Amniotic epithelial cell (primary cell): ENCODE measurements around the gene DDN.
A peak's percentile ranks its signal among the peaks of the same experiment; 100 is the strongest.

Source experiments
- DNase-seq: peaks from one replicate; pipeline ENCODE4 v3.0.0-alpha.2; 2010; ENCODE audit warnings: low read depth

Gene DDN

DNA sequence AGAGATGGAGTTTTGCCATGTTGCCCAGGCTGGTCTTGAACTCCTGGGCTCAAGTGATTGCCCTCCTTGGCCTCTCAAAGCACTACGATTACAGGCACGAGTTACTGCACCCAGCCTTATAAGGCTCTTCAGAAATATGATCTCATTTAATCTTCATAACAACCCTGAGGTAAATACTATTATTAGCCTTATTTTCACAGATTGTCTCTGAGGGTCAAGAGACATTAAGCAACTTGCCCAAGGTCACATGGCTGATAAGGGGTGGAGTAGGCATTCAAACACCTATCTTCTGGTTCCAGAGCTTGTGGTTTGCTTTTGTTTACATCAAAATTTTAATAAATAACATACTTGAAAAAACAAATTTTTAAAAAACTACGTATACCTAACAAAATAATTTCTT lies 14.3 kb upstream of the DDN start:
- DNase-seq, result peak; percentile 60

DNA sequence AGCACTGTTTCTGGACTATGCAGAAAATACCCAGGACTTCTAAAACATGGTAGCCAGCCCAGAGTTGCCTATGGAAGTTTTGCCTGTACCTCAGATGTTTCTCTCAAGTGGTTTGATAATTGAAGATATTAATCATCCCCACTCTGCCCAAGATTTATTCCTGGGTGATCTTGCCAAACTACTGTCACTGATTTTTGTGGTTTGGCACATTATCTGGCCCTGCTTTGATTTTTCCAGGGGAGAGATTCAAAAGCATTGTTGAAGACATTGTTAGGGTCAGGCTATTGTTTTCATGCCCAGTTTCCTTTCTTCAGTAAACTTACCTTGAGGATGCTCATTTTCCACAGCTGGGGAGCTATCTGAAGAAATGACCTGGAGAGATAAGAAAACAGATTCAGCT lies 13.6 kb upstream of the DDN start:
- DNase-seq, result no peak

DNA sequence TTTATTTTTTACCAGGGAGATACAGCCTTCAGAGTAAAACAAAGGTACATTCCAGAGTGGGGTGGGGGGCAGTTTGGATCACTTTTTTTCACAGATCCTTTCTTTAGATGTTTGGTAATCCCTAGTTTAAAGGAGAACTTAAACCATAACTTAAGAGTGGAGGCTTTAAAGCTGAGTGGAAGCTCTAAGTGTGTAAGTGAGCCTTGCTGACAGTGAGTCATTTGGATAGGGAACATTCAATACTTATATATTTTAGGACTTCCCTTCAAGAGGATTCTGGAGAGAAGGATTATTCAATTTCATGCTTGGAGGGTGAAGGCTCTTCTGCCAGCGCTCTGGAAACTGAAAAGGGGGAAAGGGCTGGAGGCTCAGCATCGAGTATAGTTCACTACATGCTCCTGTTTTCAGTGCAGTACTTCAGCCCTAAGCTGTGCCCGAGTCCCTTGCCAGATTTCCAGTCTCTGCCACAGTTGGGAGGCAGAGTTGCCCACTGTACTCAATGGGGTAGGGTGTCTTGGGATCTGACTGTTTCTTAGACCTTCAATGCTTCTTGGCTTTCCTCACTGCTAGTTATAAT lies 11.0 kb upstream of the DDN start:
- DNase-seq, result no peak

DNA sequence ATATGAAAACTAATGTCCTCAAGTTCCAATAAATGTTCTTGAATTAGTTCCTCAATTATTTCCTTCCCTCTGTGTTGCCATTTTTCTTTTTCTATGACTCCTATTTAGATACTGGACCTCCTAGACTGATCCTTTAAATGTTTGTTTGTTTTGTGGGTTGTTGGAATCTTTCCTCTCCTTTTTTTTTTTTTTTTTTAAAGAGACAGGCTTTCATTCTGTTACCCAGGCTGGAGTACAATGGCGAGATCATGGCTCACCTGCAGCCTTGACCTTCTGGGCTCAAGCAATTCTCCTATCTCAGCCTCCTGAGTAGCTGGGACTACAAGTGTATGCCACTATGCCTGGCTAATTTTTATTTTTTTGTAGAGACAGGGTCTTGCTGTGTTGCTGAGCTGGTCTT lies 9.8 kb upstream of the DDN start:
- no peak for DNase-seq

DNA sequence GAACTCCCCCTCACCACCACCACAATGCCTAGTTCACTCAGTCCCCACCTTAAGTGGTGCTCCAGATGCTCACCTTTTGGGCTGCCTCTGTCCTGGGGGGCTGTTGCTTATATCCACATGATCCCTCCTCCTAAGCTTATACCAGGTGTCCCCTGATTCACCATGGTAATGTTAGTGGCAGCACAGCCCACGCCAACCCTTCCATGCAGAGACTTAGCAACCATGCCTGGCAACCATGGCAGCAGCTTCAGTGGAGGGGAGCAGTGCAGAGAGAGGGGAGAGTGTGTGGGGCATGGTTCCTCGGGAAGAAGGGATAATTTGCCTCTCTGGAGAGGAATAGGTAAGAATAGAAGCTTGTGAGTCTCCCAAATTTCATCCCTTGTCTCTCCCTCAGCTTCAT lies 1.2 kb upstream of the DDN start:
- DNase-seq, result no peak

DNA sequence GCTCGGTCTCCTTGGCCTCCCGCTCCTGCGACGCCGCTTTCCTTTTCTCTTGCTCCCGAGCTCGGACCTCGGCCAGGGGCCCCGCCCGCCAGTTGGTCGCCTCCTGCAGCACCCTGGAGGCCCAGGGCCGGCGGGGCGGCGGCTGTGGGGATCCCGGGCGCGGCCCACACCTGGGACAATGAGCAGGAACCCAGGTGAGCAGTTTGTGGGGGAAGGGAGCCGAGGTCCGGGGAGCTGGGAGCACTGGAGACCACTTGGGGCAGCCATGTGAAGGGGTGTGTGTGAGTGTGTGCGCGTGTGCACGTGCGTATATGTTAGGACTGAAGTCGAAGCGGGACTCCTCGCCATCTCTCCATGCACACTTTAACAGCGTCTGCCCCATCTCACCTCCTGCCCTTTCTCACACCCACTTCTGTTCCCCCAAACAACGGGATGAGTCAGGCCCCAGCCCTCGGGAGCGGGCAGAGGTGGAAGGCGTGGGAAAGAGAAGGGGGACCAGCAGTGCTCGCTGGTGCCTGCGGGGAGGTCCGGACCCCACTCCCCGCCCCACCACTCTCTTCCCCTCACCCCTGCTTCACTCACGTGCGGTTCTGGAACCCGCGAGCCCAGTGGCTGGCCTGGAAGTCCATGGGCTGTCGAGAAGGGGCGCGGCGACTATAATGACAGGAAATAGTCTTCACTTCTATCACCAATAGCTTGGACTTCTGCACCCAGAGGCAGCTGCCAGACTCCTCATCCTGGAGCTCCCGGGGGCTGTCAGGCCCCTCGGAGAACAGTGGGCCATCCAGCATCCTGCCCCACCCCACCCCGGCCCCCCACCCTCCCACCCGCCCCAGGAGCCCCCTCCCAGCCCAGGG lies 450 bp downstream of the DDN start:
- DNase-seq, result no peak

DNA sequence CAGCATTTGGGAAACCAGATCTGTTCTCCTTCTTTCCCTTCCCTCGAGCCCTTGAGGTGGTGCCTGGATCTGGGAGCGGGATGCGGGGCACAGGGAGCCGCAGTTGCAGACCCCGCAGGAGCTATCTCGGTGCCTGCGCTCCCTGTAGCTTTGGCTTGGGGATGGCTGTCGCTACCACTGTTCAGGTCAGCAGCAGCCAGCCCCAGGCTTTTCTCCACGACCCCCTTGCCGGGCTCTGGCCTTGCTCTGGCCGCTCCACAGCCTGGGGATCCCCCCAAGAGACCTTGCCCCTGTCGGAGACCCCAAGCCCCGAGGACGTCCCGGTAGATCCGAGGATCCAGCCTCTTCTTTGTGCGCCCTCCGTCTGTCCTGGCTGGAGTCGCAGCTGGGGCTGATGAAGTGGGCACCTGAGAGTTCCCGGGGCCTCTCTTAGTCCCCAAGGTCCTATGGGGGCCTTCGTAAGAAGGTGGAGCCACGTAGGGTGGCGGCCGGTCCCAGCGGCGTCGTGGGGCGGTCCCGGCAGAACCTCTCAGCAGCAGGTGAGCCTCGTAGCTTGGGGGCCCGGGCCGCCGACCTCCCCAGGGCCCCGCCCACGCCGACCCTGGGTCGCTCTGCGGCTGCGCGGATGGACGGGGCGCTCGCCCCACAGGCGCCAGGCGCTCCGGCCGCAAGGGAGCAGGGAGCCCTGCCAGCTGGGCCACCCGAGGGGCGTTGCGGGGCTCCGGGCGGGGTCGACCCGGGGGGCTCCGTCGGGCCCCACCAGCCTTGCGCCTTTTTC lies 1.3 kb downstream of the DDN start:
- no peak for DNase-seq

DNA sequence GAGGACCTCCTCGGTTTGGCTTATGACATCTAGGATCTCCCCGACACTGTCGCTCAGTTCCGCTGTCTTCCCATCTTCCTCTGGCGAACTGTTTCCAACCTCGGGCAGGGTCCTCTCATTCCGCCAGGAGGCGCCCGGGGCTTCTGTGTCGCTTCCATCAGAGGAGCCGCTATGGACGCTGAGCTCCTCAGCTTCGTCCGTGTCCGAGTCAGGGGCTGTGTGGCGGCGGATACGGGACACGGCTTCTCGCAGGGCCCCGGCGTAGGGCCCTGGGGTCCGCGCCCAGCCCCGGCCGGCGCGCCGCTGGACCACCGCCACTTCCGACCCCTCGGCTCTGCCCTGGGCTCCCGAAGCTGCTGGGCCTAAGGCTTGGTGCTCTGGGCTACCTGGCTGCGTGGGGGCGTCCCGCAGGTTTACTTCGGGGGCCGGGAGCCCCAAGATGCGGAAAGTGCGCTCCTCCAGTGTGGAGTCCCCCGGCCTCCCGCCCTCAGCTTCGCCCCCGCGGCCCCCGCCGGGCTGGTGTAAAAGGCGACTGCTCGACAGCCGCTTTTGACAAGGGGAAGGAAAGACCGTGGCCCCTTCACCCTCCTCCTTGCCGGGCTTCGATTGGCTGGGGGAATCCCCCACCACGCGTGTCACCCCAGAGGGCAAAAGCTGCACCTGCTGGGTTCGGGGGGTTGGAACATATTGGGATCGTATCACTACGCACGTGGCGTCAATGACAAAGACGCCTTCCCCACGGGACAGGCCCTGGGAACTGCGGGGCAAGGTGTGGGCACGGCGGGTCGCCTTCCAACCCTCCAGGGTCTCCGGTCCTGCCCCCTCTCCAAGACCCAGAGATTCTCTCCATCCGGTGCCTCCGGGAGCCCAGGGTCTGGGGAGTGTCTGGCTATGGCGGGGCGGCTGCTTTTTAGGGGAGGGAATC lies 2.1 kb downstream of the DDN start:
- peak; percentile 52 for DNase-seq

DNA sequence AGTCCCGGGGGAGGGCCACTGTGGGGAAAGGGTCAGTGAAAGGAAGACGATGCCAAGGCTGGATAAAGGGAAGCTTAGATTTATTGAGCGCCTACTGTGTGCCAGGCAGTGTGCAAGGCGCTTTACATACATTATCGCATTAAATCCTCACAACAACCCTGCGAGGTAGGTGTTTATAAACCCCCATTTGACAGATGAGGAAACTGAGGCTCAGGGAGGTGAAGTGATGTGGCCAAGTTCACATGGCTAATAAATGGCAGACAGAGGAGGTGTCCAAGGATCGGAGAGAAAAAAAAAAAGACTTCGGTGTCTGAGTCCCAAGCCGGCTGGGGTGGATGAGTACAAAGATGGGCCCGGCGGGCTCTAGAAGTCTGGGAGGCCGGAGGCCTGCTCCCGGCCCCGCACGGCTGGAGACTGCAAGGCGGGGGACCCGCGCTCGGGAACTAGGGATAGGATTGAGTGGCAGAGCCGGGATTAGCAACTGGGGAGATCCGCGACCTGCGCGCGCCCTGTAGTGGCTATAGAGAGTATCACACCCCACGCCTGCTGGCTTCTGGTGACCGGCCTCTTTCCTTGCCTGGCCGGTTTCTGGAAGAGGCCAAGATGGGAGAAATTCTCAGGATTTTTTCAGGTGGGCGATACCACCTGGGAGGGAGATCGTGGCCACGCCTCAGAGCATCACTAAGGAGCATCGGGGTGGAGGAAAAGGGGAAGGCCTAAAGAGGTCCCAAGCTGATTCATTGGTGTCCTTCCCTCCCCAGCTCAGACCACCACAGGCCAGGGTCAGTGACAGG lies 3.9 kb downstream of the DDN start:
- DNase-seq, result peak; percentile 69

DNA sequence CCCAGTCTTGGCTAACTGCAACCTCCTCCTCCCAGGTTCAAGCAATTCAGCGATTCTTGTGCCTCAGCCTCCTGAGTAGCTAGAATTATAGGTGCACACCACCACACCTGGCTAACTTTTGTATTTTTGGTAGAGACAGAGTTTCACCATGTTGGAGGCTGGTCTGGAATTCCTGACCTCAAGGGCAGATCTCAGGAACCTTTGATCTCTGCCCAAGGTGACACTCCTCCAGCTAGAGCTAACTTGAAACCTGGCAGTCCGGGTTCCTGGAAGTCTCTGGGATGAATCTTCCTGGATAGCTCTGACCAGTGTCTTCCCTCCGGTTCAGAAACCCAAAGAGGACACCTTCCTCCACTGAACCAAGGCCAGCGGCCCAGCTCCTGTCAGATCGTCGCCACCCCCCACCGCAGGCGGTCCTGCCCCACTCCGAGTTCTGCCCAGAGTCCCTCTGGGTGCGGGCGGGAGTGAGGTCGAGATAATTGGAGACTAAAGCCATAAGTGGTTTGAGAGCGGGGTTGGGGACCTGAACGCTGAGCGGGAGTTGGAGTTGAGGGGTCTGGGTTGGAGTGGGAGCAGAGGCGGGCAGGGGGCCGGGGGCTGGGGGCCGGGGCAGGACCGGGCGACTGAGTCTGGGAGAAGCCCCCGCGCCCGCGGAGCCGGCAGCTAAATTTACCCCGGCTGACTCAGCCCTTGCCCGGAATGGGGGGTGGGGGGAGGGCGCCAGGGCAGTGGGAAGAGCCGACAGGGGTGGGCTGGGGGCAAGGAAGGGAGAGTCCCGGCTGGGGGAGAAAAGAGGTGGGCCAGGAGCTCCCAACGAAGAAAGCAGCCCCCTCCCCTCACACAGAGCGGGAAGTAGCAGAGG lies 4.7 kb downstream of the DDN start:
- DNase-seq, result no peak

DNA sequence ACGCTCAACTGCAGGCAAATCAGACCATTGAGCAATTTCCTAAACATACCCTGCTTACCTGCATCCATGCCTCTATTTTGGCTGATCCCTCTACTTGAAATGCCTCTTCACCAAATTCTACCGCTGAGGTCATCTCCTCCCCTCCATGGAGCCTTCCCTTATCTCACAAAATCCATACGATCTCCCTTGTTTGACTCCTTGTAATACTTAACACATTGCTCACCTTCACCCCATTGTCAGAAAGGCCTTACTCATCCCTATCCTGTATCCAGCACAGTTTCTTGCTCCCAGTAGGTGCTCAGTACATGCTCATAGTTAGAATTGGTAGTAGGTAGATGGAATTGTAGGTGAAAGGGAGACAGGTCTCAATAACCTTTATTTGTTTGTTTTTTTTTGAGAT lies 5.4 kb downstream of the DDN start:
- no peak for DNase-seq

DNA sequence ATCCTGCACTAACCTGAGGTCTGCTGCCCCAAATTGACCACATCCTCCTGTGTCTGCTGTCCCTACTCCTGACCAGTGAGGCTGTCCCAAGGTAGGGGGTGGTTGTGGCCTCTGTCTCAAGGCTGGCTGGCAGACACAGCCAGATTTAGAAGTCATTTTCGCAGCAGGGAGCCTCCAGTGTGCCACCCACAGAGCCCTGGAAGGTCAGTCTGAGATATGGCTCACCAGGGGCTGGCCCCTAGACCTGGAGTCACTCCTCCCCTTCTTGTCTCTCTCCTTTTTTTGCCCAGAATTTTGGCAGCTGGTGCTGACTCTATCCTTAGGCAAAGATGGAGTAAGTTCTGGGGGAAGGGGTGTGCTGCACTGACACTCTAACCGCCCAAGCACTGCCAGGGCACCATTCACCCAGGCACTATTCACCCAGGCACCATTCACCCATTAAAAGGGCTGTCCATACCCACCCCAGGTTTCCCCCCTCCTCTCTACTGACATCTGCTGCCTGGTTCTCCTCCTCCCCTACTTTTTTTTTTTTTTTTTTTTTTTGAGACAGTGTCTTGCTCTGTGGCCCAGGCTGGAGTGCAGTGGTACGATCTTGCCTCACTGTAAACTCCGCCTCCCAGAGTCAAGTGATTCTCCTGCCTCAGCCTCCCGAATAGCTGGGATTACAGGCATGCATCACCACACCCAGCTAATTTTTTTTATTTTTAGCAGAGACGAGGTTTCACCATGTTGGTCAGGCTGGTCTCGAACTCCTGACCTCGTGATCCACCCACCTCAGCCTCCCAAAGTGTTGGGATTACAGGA lies 7.7 kb downstream of the DDN start:
- no peak for DNase-seq

DNA sequence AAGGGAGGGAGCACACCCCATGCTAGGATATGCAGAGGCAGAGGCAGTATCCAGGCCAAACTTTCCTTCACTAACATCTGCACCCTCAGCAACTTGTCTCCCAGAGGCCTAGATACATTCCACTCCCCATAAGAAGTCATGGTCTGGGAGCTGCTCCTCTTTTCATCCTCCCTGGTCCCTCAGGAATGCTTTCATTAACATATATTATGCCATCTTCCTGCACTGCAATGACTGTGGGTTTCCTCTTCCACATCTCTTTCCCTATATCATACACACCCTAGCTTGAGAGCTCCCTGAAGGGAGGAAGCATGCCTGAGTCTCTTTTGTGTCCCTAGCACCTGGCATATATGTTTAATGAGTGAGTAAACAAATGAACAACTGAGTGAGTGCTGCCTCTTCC lies 8.6 kb downstream of the DDN start:
- no peak for DNase-seq

DNA sequence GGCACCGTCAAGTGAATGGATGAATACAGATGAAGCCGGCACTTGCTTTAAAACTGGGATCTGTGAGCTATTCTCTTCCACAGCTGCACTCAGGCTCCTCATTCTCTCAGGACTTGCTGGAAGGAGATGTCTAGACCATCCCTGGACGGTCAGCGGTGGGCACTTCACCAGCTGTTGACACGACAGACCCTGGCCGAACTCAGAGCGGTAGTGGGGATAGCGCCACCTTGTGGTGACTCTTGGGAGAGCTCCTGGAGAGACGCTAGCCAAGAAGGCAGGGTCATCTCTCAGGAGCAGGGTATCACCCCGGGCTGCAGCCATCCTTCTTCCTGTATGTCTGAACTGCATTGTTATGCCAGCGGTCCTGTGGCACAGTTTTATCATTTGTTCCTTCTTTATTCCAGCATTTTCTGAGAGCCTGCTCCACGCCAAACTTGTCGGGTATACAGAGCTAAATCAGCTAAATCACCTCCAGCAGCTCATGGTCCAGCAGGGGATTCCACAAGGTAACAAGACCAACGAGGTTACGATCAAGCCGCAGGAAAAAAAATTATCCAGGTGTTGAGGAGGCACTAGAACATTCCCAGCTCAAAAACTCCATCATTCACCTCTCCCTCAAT lies 11.0 kb downstream of the DDN start:
- DNase-seq, result peak; percentile 30

DNA sequence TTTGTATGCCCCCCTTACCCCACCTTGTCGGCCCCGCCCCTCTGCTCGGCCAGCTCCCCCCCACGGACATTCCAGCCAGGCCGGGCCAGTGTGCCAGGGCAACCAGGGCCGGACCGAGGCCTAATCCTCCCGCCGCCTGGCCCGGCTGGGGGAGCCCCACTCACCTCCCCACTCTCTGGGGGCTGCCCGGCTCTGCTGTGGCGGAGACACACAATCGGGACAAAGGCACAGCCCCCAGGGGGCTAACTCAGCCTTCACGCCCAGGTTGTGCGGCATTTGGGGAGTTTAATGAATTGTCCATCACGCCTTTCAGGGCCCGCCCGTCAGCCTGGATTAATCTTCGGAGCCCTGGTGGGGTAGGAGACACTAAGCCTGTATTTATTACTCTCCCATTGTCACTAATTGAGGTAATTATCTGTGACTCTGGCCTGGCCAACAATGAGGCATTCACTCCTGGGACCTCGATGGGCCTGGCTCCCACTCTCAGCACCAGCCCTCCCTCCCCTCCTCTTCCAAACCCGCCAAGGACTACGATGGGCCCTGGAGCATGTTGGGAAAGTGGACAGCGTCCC lies 12.4 kb downstream of the DDN start:
- DNase-seq, result no peak

DNA sequence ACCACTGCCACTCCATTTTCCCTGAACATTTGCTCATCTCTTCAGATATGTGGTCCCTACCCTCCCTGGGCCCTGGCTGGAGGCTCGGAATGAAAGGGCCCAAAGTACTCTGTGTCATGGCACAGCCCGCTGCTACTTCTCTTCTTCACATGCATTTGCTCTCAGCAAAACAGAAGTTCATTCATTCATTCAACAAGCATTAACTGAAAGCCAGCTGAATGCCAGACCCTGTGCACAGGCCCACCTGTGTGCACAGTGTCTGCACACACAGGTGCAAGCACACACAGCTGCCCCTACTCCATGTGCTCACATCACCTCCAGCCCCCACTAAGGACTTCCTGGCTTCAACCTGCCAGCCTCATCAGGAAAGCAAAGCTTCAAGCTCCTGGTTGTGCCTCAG lies 13.3 kb downstream of the DDN start:
- no peak for DNase-seq

DNA sequence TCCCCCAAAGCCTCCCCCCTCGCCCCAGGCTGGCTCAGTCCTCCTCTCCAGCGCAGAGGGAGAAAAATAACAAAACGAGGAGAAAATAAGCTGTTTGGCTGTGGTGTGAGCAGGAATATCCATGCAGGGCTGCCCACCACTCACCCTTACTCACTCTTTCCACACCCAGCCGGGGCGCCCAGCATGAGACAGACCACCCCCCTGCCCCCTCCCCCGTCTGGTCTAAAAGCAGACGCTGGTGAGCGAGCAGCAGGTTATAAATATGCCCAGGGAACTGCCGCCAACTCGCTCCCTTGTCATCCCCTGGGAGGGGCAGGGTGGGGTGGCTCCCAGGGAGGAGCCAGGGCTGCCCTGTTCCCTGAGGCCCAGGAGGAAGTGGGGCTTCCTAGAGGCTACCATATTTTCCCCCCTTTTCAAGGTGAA lies 13.7 kb downstream of the DDN start:
- no peak for DNase-seq

DNA sequence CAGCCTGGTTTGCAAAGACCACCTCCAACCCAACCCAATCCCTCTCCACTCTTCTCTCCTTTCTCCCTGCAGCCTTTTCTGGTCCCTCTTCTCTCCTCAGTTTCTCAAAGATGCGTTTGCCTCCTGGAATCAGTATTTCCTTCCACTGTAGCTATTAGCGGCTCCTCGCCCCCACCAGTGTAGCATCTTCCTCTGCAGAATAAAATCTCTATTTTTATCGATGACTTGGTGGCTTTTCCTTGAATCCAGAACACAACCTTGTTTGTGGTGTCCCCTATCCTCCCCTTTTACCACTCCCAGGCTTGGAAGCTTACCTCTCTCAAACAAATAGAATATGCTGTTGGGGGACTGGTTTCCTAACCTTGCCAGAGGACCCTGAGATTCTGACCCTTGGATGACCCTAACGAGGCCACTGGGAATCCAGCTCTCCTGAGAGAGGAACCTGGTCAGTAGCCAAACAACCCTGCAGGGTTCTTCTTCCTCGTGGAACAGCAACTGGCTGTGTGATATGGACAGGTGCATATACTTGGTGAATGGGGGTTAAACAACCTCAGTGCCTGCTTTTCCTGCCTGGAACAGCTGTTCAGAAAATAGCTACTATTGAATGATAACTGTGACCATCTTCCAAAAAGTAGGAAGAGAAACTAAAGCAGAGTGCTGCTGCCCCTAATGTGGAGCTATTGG lies 16.6 kb downstream of the DDN start:
- no peak for DNase-seq
